ENCODE results near the gene KCNQ1.

DNA sequence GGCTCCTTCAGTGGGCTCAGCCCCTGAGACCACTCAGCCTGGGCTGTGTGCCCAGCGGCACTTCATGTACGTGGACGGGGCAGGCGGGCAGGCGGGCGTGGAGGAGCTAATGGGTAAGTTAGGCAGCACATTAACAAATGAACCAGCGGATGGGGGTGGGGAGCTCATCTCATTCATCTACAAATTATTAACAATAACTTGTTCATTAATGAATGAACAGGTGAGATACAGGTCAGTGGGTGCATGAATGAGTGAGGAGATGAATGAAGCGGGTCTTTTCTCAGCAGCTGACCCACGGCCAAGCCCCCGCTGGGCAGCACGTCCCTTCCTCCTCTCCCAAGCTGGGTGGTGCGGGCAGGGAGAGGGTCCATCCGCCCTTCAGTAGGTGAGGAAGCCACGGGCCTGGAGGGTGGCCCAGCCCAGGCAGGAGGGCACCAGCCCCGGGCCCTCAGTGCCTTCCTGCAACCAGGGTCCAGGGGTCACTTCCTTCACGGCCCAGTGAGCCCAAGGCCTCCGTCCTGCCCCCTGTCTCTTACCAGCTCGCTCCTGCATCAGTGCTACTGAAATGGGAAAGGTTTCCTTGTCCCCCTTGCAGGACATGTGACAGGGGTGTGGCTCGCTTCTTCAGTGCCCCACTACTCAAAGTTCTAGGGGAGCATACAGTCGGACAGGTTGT lies 315.5 kb downstream of the KCNQ1 start:
- TF ChIP-seq CTCF (IDR thresholded peaks at IDR 0.05 in 2 of 3, conservative IDR thresholded peaks at IDR 0.05 in 1 of 3; ENCODE audit: borderline replicate concordance in 1 of 3, insufficient read depth in 1 of 3, low read depth in 2 of 3, low read length in 2 of 3) (no peak), EZH2 (IDR thresholded peaks at IDR 0.05) (no peak), POLR2A (IDR thresholded peaks at IDR 0.05; ENCODE audit: borderline replicate concordance, extremely low read depth, insufficient read depth, insufficient read length) (no peak), JUND (IDR thresholded peaks at IDR 0.05) (no peak), RAD21 (IDR thresholded peaks at IDR 0.05; ENCODE audit: low read depth) (no peak), CEBPB (IDR thresholded peaks at IDR 0.05; ENCODE audit: low read depth) (no peak), YY1 (IDR thresholded peaks at IDR 0.05; ENCODE audit: extremely low read depth, insufficient replicate concordance, low read depth, low read length) (no peak), MAX (IDR thresholded peaks at IDR 0.05) (no peak), POLR2AphosphoS5 (IDR thresholded peaks at IDR 0.05; ENCODE audit: low read depth, low read length) (no peak)
- TF ChIP-seq, protein P1, sequence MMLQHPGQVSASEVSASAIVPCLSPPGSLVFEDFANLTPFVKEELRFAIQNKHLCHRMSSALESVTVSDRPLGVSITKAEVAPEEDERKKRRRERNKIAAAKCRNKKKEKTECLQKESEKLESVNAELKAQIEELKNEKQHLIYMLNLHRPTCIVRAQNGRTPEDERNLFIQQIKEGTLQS (IDR thresholded peaks at IDR 0.05), result no peak
